ENCODE results near the gene ALPL. TPM values are rescaled to one million over a fixed set of nuclear protein-coding genes. Genes with fewer than 3 reads are reported as not detected.
"Not testable (repeated sequence)": the region's sequence is repeated elsewhere in the genome, so short reads cannot be mapped to it uniquely, and the experiment has no call there.

The ALPL gene
- total RNA-seq, 4 donors from 2014 or later = 1.6 to 8.6 (median 1.8) TPM

GRCh38 chr1:21472861-21473260, 36.4 kb upstream of the ALPL start:
- intact Hi-C loops (cut with DNase I; ENCODE audit: low total_unique reads) = no loop called here
- 84 to 91% methylated on average over 5 of the region's 5 CpGs for WGBS, 2 donors (ENCODE audit: low coverage in 1 of 2)

GRCh38 chr1:21478356-21478755, 30.9 kb upstream of the ALPL start:
- DNase-seq = no peak
- WGBS, 2 donors (ENCODE audit: low coverage in 1 of 2) = 72 to 92% methylated on average over 2 to 6 of the region's 6 CpGs
- no peaks in the 10 kb centered on the region for H3K9me3 ChIP-seq
- in situ Hi-C loops (cut with MboI; ENCODE audit: low pct_ligation_motif_present in 1 of 4, low pct_unique_long_range_greater_than_20kb in 1 of 4, low sequenced_read_pairs in 3 of 4) (no loop called here), intact Hi-C loops (cut with DNase I; ENCODE audit: low total_unique reads) (no loop called here)
- TF ChIP-seq EP300 (IDR thresholded peaks at IDR 0.05; ENCODE audit: low read depth) (no peak), POLR2AphosphoS5 (IDR thresholded peaks at IDR 0.05) (no peak), CTCF (IDR thresholded peaks at IDR 0.05) (no peak), POLR2A (IDR thresholded peaks at IDR 0.05) (no peak)
- H3K27ac ChIP-seq = no peak overlapping the region
- H3K4me3 ChIP-seq = no peak overlapping the region
- H3K27me3 ChIP-seq = no peaks in the 10 kb centered on the region
- H3K36me3 ChIP-seq = peaks cover 0 to 4% (median 0%) of the 10 kb centered on the region in 4 donors
- H3K4me1 ChIP-seq = no peaks in the 10 kb centered on the region

More at GRCh38 chr1:21472861-21473260, 36.4 kb upstream of the ALPL start:
- peaks cover 0 to 4% (median 0%) of the 10 kb centered on the region in 4 donors for H3K36me3 ChIP-seq
- no peaks in the 10 kb centered on the region for H3K9me3 ChIP-seq
- no peak for TF ChIP-seq POLR2A (IDR thresholded peaks at IDR 0.05)
- TF ChIP-seq CTCF (IDR thresholded peaks at IDR 0.05) = no peak
- TF ChIP-seq POLR2AphosphoS5 (IDR thresholded peaks at IDR 0.05) = no peak
- no peak for TF ChIP-seq EP300 (IDR thresholded peaks at IDR 0.05; ENCODE audit: low read depth)
- H3K27me3 ChIP-seq = no peaks in the 10 kb centered on the region
- H3K4me1 ChIP-seq = no peaks in the 10 kb centered on the region
- in situ Hi-C loops (cut with MboI; ENCODE audit: low pct_ligation_motif_present in 1 of 4, low pct_unique_long_range_greater_than_20kb in 1 of 4, low sequenced_read_pairs in 3 of 4) = no loop called here
- DNase-seq = no peak
- H3K4me3 ChIP-seq = no peak overlapping the region
- H3K27ac ChIP-seq = no peak overlapping the region

- DNase-seq; intact Hi-C loops (cut with DNase I; ENCODE audit: low total_unique reads); H3K9me3 ChIP-seq; H3K36me3 ChIP-seq; H3K4me3 ChIP-seq; H3K27me3 ChIP-seq; H3K4me1 ChIP-seq; H3K27ac ChIP-seq: not testable (repeated sequence)
- WGBS, 2 donors (ENCODE audit: low coverage in 1 of 2) = 90% methylated on average over 3 of the region's 4 CpGs; no CpG with 5 or more reads in 1 of the 2 donors
- in situ Hi-C loops (cut with MboI; ENCODE audit: low pct_ligation_motif_present in 1 of 4, low pct_unique_long_range_greater_than_20kb in 1 of 4, low sequenced_read_pairs in 3 of 4) = loop anchor here in 1 of 4 donors (5.0 kb wide), 1 partner anchor 57 kb away; no protein-coding TSS in a partner anchor
Measured at GRCh38 chr1:21483881-21484280, 25.3 kb upstream of the ALPL start.

GRCh38 chr1:21489146-21489545, 20.1 kb upstream of the ALPL start:
- Histone ChIP-seq H3K9me3 (no peaks in the 10 kb centered on the region), H3K36me3 (no peaks in the 10 kb centered on the region), H3K4me3 (no peak overlapping the region), H3K27me3 (peaks cover 11% of the 10 kb centered on the region), H3K27ac (no peak overlapping the region), H3K4me1 (no peaks in the 10 kb centered on the region)
- intact Hi-C loops (cut with DNase I; ENCODE audit: low total_unique reads) (no loop called here), in situ Hi-C loops (cut with MboI; ENCODE audit: low pct_ligation_motif_present in 1 of 4, low pct_unique_long_range_greater_than_20kb in 1 of 4, low sequenced_read_pairs in 3 of 4) (no loop called here)
- WGBS, 2 donors (ENCODE audit: low coverage in 1 of 2) = 83 to 90% methylated on average over 2 to 11 of the region's 11 CpGs
- DNase-seq = no peak
- TF ChIP-seq EP300 (IDR thresholded peaks at IDR 0.05; ENCODE audit: low read depth) = no peak
- no peak for TF ChIP-seq POLR2A (IDR thresholded peaks at IDR 0.05)
- TF ChIP-seq CTCF (IDR thresholded peaks at IDR 0.05) = no peak
- no peak for TF ChIP-seq POLR2AphosphoS5 (IDR thresholded peaks at IDR 0.05)
